ENCODE data around the gene MARCKS. TPM values are rescaled to one million over a fixed set of nuclear protein-coding genes. Genes with fewer than 3 reads are reported as not detected.

The MARCKS gene
- total RNA-seq, 4 donors from 2014 or later, result 64.2 to 118 (median 90.5) TPM

- in situ Hi-C loops (cut with MboI; ENCODE audit: low pct_ligation_motif_present in 1 of 4, low pct_unique_long_range_greater_than_20kb in 1 of 4, low sequenced_read_pairs in 3 of 4), result loop anchor here in 3 of 4 donors (10.0 to 25.0 kb wide), 3 partner anchors 561 to 571 kb away; no protein-coding TSS in a partner anchor
- TF ChIP-seq POLR2AphosphoS5 (IDR thresholded peaks at IDR 0.05) (no peak), POLR2A (IDR thresholded peaks at IDR 0.05) (no peak), EP300 (IDR thresholded peaks at IDR 0.05; ENCODE audit: low read depth) (no peak)
- TF ChIP-seq, protein P1, sequence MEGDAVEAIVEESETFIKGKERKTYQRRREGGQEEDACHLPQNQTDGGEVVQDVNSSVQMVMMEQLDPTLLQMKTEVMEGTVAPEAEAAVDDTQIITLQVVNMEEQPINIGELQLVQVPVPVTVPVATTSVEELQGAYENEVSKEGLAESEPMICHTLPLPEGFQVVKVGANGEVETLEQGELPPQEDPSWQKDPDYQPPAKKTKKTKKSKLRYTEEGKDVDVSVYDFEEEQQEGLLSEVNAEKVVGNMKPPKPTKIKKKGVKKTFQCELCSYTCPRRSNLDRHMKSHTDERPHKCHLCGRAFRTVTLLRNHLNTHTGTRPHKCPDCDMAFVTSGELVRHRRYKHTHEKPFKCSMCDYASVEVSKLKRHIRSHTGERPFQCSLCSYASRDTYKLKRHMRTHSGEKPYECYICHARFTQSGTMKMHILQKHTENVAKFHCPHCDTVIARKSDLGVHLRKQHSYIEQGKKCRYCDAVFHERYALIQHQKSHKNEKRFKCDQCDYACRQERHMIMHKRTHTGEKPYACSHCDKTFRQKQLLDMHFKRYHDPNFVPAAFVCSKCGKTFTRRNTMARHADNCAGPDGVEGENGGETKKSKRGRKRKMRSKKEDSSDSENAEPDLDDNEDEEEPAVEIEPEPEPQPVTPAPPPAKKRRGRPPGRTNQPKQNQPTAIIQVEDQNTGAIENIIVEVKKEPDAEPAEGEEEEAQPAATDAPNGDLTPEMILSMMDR (IDR thresholded peaks at IDR 0.05), result no peak
- H3K27me3 ChIP-seq, result no peaks in the 10 kb centered on the region
- 88 to 89% methylated on average over 2 of the region's 2 CpGs for WGBS, 2 donors (ENCODE audit: low coverage in 1 of 2)
- peaks cover 0 to 23% (median 6%) of the 10 kb centered on the region in 4 donors for H3K4me1 ChIP-seq
- H3K27ac ChIP-seq, result no peak overlapping the region
- no peak overlapping the region for H3K4me3 ChIP-seq
- intact Hi-C loops (cut with DNase I; ENCODE audit: low total_unique reads), result no loop called here
- DNase-seq, result no peak
- H3K36me3 ChIP-seq, result no peaks in the 10 kb centered on the region
- no peaks in the 10 kb centered on the region for H3K9me3 ChIP-seq
These were observed 18.3 kb downstream of the MARCKS start for GRCh38 chr6:113875470-113875869.

DNA sequence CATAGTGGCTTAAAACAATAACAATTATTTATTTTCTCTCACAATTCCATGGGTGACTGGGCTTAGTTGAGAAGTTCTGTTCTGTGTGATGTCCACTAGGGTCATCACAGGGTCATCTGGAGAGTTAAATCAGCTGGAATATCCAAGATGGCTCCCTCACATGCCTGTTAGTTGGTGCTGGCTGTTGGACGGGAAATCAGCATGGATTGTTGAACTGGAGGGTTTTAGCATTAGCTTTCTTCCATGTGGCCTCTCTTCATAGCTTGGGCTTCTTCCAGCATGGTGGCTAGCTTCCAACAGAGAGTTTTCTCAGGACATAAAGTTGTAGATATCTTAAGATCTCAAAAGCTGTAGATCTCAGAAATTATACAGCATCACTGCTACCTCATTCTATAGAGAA, 19.6 kb downstream of the MARCKS start:
- DNase-seq, result no peak
- intact Hi-C loops (cut with DNase I; ENCODE audit: low total_unique reads) (no loop called here), in situ Hi-C loops (cut with MboI; ENCODE audit: low pct_ligation_motif_present in 1 of 4, low pct_unique_long_range_greater_than_20kb in 1 of 4, low sequenced_read_pairs in 3 of 4) (loop anchor here in 3 of 4 donors (10.0 to 25.0 kb wide), 3 partner anchors 562 to 572 kb away; no protein-coding TSS in a partner anchor)
- Histone ChIP-seq H3K4me3 (no peak overlapping the region), H3K9me3 (no peaks in the 10 kb centered on the region), H3K36me3 (no peaks in the 10 kb centered on the region), H3K27ac (no peak overlapping the region), H3K4me1 (peaks cover 0 to 22% (median 6%) of the 10 kb centered on the region in 4 donors), H3K27me3 (no peaks in the 10 kb centered on the region)
- 93% methylated on average over 1 of the region's 1 CpG; no CpG with 5 or more reads in 1 of the 2 donors for WGBS, 2 donors (ENCODE audit: low coverage in 1 of 2)
- TF ChIP-seq, protein P1 (IDR thresholded peaks at IDR 0.05), result no peak
- no peak for TF ChIP-seq POLR2AphosphoS5 (IDR thresholded peaks at IDR 0.05)
- no peak for TF ChIP-seq EP300 (IDR thresholded peaks at IDR 0.05; ENCODE audit: low read depth)

DNA sequence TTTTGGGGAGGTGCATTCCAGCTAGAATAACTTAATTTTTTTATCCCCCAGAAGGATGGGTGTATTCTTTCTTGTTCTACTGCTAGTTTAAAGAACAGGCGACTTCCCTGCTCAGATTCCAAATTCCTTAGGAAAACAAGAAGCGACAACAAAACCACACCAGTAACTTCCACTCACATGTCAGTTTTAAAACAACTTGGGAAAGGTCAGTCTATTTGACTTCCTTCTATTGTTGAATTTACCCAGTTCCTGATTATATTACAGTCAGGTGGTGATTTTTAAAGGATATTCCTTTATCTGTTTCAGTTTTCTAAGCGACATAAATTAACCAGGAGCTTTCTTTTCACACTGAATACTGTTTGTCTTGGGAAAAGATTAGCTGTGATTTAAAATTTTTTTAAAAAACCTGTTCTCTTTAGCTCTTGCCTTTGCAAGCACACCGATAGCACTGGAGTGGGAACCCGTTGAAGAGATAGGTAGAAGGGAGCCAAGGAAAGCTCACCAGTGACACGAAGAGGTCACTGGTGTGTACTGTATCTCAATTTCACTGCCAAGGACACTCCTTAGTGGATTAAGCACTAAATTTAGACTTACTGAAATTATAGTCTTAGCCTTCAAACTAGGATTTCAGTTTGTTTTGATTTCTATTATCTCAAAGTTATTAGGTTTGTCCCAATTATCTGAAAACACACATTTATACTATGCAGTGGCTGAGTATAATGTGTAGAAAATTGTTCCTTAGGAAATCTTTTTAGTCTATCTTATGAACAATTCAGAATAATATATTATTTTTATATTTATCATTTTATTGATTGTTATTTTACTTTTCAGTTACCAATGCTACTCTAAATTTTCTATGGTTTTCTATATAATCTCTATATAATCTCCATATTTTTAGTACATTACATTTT, 22.3 kb downstream of the MARCKS start:
- WGBS, 2 donors (ENCODE audit: low coverage in 1 of 2), result 10 to 17% methylated on average over 6 of the region's 6 CpGs
- intact Hi-C loops (cut with DNase I; ENCODE audit: low total_unique reads) (no loop called here), in situ Hi-C loops (cut with MboI; ENCODE audit: low pct_ligation_motif_present in 1 of 4, low pct_unique_long_range_greater_than_20kb in 1 of 4, low sequenced_read_pairs in 3 of 4) (loop anchor here in 3 of 4 donors (10.0 to 25.0 kb wide), 3 partner anchors 565 to 575 kb away; no protein-coding TSS in a partner anchor)
- Histone ChIP-seq H3K4me3 (peak overlapping the region in 1 of 4 donors; percentile 26), H3K27ac (peak overlapping the region; percentile 18 to 56 (median 31)), H3K9me3 (no peaks in the 10 kb centered on the region), H3K27me3 (no peaks in the 10 kb centered on the region), H3K4me1 (peaks cover 0 to 12% (median 5%) of the 10 kb centered on the region in 4 donors), H3K36me3 (no peaks in the 10 kb centered on the region)
- DNase-seq, result peak; percentile 63
- TF ChIP-seq POLR2A (IDR thresholded peaks at IDR 0.05) (no peak), POLR2AphosphoS5 (IDR thresholded peaks at IDR 0.05) (no peak), EP300 (IDR thresholded peaks at IDR 0.05; ENCODE audit: low read depth) (no peak)
- TF ChIP-seq, protein P1 (IDR thresholded peaks at IDR 0.05), result peak; percentile 64 to 79 (median 67)

DNA sequence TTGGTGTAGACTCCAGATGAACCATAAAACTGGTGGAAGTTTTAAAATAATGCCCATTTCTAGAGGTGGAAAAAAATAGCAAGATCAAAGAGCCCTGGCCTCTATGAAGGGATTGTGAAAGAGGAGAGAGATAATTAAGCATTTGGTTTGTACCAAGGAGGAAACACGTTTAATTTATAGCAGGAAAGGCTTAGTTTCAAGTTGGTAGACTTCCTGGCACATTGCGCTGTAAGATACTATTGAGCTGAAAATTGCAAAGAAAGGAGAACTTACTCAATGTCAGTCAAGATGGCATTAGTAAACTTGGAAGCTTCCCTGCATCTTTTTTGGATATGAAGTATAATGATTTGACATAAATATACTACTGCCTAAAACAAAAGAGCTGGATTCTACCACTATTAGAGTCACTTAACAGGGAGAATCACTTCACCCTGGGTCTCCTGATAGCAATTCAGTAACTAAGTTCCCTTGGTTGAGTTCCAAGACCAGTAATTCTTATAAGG, 24.4 kb downstream of the MARCKS start:
- no peaks in the 10 kb centered on the region for H3K9me3 ChIP-seq
- 48 to 66% methylated on average over 2 of the region's 2 CpGs for WGBS, 2 donors (ENCODE audit: low coverage in 1 of 2)
- H3K4me1 ChIP-seq, result peaks cover 0 to 12% (median 5%) of the 10 kb centered on the region in 4 donors
- DNase-seq, result no peak
- H3K36me3 ChIP-seq, result no peaks in the 10 kb centered on the region
- no peak overlapping the region for H3K27ac ChIP-seq
- TF ChIP-seq POLR2A (IDR thresholded peaks at IDR 0.05) (no peak), EP300 (IDR thresholded peaks at IDR 0.05; ENCODE audit: low read depth) (no peak), POLR2AphosphoS5 (IDR thresholded peaks at IDR 0.05) (no peak)
- TF ChIP-seq, protein P1 (IDR thresholded peaks at IDR 0.05), result no peak
- intact Hi-C loops (cut with DNase I; ENCODE audit: low total_unique reads) (no loop called here), in situ Hi-C loops (cut with MboI; ENCODE audit: low pct_ligation_motif_present in 1 of 4, low pct_unique_long_range_greater_than_20kb in 1 of 4, low sequenced_read_pairs in 3 of 4) (loop anchor here in 1 of 4 donors (25.0 kb wide), 1 partner anchor 569 kb away; no protein-coding TSS in a partner anchor)
- H3K27me3 ChIP-seq, result no peaks in the 10 kb centered on the region
- H3K4me3 ChIP-seq, result no peak overlapping the region

Measured in transverse colon (tissue), 4 donors.